Activated B cell treated with CpG ODN at 0.5 μM for 24 hours (primary cell): Measurements from ENCODE around the gene LDLRAD4. TPM values are rescaled to one million over a fixed set of nuclear protein-coding genes. Genes with fewer than 3 reads are reported as not detected.

Experiments
- ATAC-seq: fragments of 200-7000 bp; cut with Tn5 transposase; one replicate; pipeline ENCODE4 v1.10.0; 2021; ENCODE audit warnings: low read depth, mild to moderate bottlenecking, moderate library complexity
- CTCF ChIA-PET: fragments of 350-600 bp; sonication (Branson Sonifier 250); formaldehyde crosslinking; loops from one replicate; lab custom pipeline; 2021; ENCODE audit warnings: antibody characterized with exemption; lab: Charles Lee
- POLR2A ChIA-PET: fragments of 350-600 bp; sonication (Branson Sonifier 250); formaldehyde crosslinking; loops from one replicate; lab custom pipeline; 2021; ENCODE audit warnings: antibody characterized with exemption; lab: Charles Lee
- DNase-seq: peaks from one replicate; pipeline ENCODE4 v3.0.0; 2022
- H3K27ac Mint-ChIP-seq: one replicate; pipeline ENCODE4 v1.8.0; 2020; ENCODE audit warnings: mixed read lengths
- H3K27me3 Mint-ChIP-seq: one replicate; pipeline ENCODE4 v1.8.0; 2021; ENCODE audit warnings: mixed read lengths
- H3K36me3 Mint-ChIP-seq: one replicate; pipeline ENCODE4 v1.8.0; 2021; ENCODE audit warnings: low read depth, mixed read lengths
- H3K4me1 Mint-ChIP-seq: one replicate; pipeline ENCODE4 v1.8.0; 2021; ENCODE audit warnings: mixed read lengths
- H3K4me3 Mint-ChIP-seq: one replicate; pipeline ENCODE4 v1.8.0; 2020; ENCODE audit warnings: mild to moderate bottlenecking, mixed read lengths
- H3K9me3 Mint-ChIP-seq: one replicate; pipeline ENCODE4 v1.8.0; 2020; ENCODE audit warnings: mixed read lengths
- intact Hi-C: fragments of 100-400 bp; cut with micrococcal nuclease; formaldehyde crosslinking; loops from one replicate; pipeline ENCODE4 v1.15.1; 2024
- total RNA-seq: library from RNA; stranded (reverse); gene quantifications from 2 replicates; pipeline ENCODE4 v1.2.3, GENCODE V29; 2022
- TF ChIP-seq, protein P1 (sequence below): fragments of 200-600 bp; IDR thresholded peaks from one replicate; pipeline ENCODE4 v1.8.0; 2022; ENCODE audit warnings: antibody characterized with exemption, mild to moderate bottlenecking

LDLRAD4 gene
- total RNA-seq, 1 donor from 2014 or later = 66.9 TPM

DNA sequence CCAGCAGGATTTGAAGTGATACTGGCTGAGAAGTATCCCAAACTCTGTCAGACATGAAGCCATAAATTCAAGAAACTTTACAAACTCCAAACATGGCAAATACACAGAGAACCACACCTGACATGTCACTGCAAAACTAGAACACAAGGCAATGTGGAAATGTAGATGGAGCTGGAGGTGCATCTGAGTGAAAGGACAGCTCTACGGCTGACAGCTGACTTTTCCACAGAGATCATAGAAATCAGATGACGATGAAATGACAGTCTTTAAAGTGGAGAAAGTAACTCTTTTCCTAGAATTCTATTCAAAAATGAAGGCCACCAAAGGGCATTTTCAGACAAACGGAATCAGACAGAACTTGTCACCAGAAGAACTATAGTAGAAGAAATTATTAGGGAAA lies 97.5 kb downstream of the LDLRAD4 start:
- ChIA-PET POLR2A (no interaction called here), CTCF (no interaction called here)
- Mint-ChIP-seq H3K36me3 (no peaks in the 10 kb centered on the region), H3K9me3 (peaks cover 15% of the 10 kb centered on the region), H3K4me1 (no peaks in the 10 kb centered on the region), H3K27me3 (peaks cover 10% of the 10 kb centered on the region), H3K4me3 (no peak overlapping the region), H3K27ac (no peak overlapping the region)
- DNase-seq = no peak
- intact Hi-C loops = no loop called here
- TF ChIP-seq, protein P1, sequence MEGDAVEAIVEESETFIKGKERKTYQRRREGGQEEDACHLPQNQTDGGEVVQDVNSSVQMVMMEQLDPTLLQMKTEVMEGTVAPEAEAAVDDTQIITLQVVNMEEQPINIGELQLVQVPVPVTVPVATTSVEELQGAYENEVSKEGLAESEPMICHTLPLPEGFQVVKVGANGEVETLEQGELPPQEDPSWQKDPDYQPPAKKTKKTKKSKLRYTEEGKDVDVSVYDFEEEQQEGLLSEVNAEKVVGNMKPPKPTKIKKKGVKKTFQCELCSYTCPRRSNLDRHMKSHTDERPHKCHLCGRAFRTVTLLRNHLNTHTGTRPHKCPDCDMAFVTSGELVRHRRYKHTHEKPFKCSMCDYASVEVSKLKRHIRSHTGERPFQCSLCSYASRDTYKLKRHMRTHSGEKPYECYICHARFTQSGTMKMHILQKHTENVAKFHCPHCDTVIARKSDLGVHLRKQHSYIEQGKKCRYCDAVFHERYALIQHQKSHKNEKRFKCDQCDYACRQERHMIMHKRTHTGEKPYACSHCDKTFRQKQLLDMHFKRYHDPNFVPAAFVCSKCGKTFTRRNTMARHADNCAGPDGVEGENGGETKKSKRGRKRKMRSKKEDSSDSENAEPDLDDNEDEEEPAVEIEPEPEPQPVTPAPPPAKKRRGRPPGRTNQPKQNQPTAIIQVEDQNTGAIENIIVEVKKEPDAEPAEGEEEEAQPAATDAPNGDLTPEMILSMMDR = no peak
- no peak for ATAC-seq

DNA sequence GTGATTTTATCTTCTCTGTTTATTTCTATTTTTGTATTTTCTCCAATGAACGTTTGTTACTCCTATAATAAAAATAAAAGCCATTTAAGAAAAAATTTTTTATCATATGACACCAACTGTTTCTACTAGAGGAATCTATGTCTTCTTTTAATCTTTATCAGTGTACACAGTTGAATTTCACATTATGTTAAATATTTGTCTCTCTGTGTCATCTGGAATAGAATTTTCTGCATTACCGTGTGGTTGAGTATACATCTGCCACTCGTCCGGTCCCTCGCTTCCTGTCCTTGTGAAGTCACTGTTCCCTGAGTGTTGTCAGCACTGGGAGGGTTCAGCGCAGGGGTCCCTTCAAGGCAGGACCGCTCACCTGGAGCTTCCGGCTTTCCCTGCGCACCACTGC lies 99.2 kb downstream of the LDLRAD4 start:
- ChIA-PET POLR2A (no interaction called here), CTCF (no interaction called here)
- Mint-ChIP-seq H3K4me3 (no peak overlapping the region), H3K36me3 (no peaks in the 10 kb centered on the region), H3K27me3 (peaks cover 4% of the 10 kb centered on the region), H3K4me1 (no peaks in the 10 kb centered on the region), H3K27ac (no peak overlapping the region), H3K9me3 (peaks cover 15% of the 10 kb centered on the region)
- DNase-seq (no peak), ATAC-seq (no peak)
- intact Hi-C loops = no loop called here
- TF ChIP-seq, protein P1 = no peak

DNA sequence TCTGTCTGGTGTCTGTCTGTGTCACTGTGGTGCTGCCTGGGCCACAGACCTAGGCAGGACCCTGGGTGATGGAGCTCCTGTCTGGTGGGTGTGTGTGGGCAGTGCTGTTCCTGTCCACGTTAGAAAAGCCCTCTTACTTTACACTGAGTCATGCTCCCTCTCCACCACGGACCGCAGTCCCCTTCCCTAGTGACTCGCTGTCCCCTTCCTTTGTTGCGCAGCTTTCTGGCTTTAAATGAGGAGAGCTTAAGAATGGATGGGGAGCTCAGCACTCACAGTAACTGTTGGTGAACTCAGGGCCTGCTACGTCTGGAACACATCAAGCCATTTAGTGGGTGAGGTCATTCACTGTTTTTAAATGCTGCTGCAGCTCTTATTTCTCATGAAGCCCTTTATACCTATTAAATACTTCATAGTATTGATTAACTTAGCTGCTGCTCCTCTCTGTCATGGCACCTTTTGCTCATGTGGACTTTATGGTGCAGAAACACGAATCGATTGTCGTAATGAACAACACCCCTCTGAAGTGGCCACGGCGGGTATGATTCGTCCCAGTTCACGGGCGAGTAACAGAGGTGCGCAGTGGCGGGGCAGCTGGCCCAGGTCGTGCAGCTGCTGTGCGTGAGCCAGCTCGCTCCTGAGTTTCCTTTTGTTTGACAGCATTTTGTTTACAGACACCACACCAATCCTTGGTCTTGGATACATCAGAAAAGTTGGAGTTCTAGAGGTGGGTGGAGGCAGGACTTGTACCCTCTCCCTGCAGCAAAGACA lies 100.4 kb downstream of the LDLRAD4 start:
- no peak for ATAC-seq
- Mint-ChIP-seq H3K36me3 (no peaks in the 10 kb centered on the region), H3K27ac (no peak overlapping the region), H3K9me3 (peaks cover 15% of the 10 kb centered on the region), H3K4me1 (no peaks in the 10 kb centered on the region), H3K27me3 (no peaks in the 10 kb centered on the region), H3K4me3 (no peak overlapping the region)
- intact Hi-C loops = no loop called here
- CTCF ChIA-PET = no interaction called here
- no peak for DNase-seq
- POLR2A ChIA-PET = interaction anchor here (0.6 kb wide), 1 partner anchor 942 kb away, joined by 5 read pairs; the partner anchor contains the start of gene AFG3L2
- TF ChIP-seq, protein P1 = no peak

DNA sequence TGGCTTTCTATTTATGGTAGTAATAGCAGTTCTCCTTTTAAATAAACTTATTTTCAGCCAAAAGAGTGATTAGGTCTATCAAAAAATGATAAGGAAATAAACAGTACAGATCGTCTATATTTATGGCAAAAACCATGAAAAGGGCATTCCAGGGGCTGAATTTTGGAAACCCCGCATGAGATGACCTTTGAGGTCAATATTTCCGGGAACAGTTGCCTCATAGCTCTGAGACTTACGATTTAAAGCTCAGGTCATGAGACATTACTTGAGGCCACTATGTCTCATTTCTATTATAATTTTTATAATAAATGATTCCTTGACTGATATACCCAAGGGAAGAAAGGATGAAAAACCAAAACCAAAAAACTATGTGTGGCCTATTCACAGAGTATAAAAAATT lies 101.1 kb downstream of the LDLRAD4 start:
- ATAC-seq (no peak), DNase-seq (no peak)
- Mint-ChIP-seq H3K27me3 (no peaks in the 10 kb centered on the region), H3K4me3 (no peak overlapping the region), H3K4me1 (no peaks in the 10 kb centered on the region), H3K36me3 (no peaks in the 10 kb centered on the region), H3K9me3 (peaks cover 15% of the 10 kb centered on the region), H3K27ac (no peak overlapping the region)
- TF ChIP-seq, protein P1 = no peak
- ChIA-PET CTCF (no interaction called here), POLR2A (no interaction called here)
- intact Hi-C loops = no loop called here

DNA sequence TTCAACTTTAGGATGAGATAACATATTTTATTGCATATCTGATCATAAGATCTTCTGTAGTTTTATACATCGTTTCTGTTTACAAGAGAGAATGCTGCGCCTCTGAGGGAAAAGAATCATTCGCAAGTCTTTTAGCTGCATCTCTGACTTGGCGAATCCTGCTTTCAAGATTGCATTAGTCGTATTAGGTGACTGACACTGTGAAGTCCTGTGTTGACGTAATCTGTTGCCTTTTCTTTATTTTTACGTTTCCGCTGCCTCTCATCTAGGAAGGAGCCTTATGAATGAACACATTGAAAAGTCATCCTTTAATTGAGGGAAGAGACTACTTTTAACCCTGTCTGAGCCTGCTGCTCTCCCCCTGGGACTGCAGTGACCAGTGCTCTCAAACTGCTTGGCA lies 101.5 kb downstream of the LDLRAD4 start:
- ChIA-PET CTCF (no interaction called here), POLR2A (no interaction called here)
- no peak for ATAC-seq
- Mint-ChIP-seq H3K4me3 (no peak overlapping the region), H3K4me1 (no peaks in the 10 kb centered on the region), H3K27ac (no peak overlapping the region), H3K36me3 (no peaks in the 10 kb centered on the region), H3K27me3 (no peaks in the 10 kb centered on the region), H3K9me3 (peaks cover 15% of the 10 kb centered on the region)
- TF ChIP-seq, protein P1 = no peak
- intact Hi-C loops = no loop called here
- no peak for DNase-seq
